OCI-LY1 (cell line): ENCODE data around the gene SLC2A3.

Experiments
- H2AFZ ChIP-seq: fragments of 200-600 bp; sonication (generic), shearing (Covaris generic); 2 replicates; pipeline ENCODE4 v1.6.0; 2014; ENCODE audit warnings: antibody characterized with exemption, mild to moderate bottlenecking, low read length
- H3F3A ChIP-seq: fragments of 200-600 bp; sonication (generic), shearing (Covaris generic); 2 replicates; pipeline ENCODE4 v1.6.0; 2014; ENCODE audit warnings: mild to moderate bottlenecking, antibody characterized with exemption, low read length, moderate library complexity; ENCODE audit not compliant: insufficient read depth
- H3K27ac ChIP-seq: fragments of 200-600 bp; sonication (generic); 2 replicates; pipeline ENCODE4 v1.5.1; 2014; ENCODE audit warnings: low read length, mixed run types, mild to moderate bottlenecking, low read depth; ENCODE audit not compliant: poor library complexity, severe bottlenecking
- H3K27me3 ChIP-seq: fragments of 200-600 bp; sonication (generic); 2 replicates; pipeline ENCODE4 v1.6.0; 2014; ENCODE audit warnings: antibody characterized with exemption, mild to moderate bottlenecking, low read length, moderate library complexity; ENCODE audit not compliant: insufficient read depth
- H3K36me3 ChIP-seq: fragments of 200-600 bp; sonication (generic); 2 replicates; pipeline ENCODE4 v1.6.1; 2014; ENCODE audit warnings: mild to moderate bottlenecking, antibody characterized with exemption, low read length, moderate library complexity, mixed read lengths; ENCODE audit not compliant: insufficient read depth
- H3K4me1 ChIP-seq: fragments of 200-600 bp; sonication (generic); 2 replicates; pipeline ENCODE4 v1.5.1; 2014; ENCODE audit warnings: mild to moderate bottlenecking, low read length, moderate library complexity; ENCODE audit not compliant: insufficient read depth, severe bottlenecking
- H3K4me2 ChIP-seq: fragments of 200-600 bp; sonication (generic), shearing (Covaris generic); 2 replicates; pipeline ENCODE4 v1.6.1; 2014; ENCODE audit warnings: low read length
- H3K4me3 ChIP-seq: fragments of 200-600 bp; sonication (generic); 2 replicates; pipeline ENCODE4 v1.5.1; 2014; ENCODE audit warnings: low read length, low read depth, mild to moderate bottlenecking, mixed read lengths; ENCODE audit not compliant: poor library complexity, severe bottlenecking
- H3K79me2 ChIP-seq: fragments of 200-600 bp; shearing (Covaris generic); 2 replicates; pipeline ENCODE4 v1.6.1; 2016; ENCODE audit warnings: mixed run types, low read length, mixed read lengths; ENCODE audit not compliant: insufficient read depth
- H3K9ac ChIP-seq: fragments of 200-600 bp; sonication (generic), shearing (Covaris generic); 2 replicates; pipeline ENCODE4 v1.6.1; 2014; ENCODE audit warnings: mild to moderate bottlenecking, low read length, mixed read lengths
- H3K9me2 ChIP-seq: fragments of 200-600 bp; sonication (generic), shearing (Covaris generic); 2 replicates; pipeline ENCODE4 v1.6.1; 2014; ENCODE audit warnings: low read depth, mild to moderate bottlenecking, low read length, mixed read lengths
- H3K9me3 ChIP-seq: fragments of 200-600 bp; shearing (Covaris generic); 2 replicates; pipeline ENCODE4 v1.6.1; 2014; ENCODE audit warnings: low read length, mixed read lengths
- H4K20me1 ChIP-seq: fragments of 200-600 bp; sonication (generic), shearing (Covaris generic); 2 replicates; pipeline ENCODE4 v1.6.0; 2016; ENCODE audit warnings: mild to moderate bottlenecking, low read length; ENCODE audit not compliant: insufficient read depth
- EZH2 ChIP-seq: fragments of 200-600 bp; sonication (generic), shearing (Covaris generic); IDR thresholded peaks from 2 replicates; pipeline ENCODE4 v1.8.0; 2017; ENCODE audit warnings: borderline replicate concordance, mixed run types, mild to moderate bottlenecking, antibody characterized with exemption, low read length, moderate library complexity, mixed read lengths
- TF ChIP-seq, protein P1 (sequence below): fragments of 200-600 bp; sonication (generic), shearing (Covaris generic); IDR thresholded peaks from 2 replicates; pipeline ENCODE4 v1.5.1; 2017; ENCODE audit warnings: mild to moderate bottlenecking, antibody characterized with exemption, low read length, moderate library complexity, mixed read lengths

The SLC2A3 gene

DNA sequence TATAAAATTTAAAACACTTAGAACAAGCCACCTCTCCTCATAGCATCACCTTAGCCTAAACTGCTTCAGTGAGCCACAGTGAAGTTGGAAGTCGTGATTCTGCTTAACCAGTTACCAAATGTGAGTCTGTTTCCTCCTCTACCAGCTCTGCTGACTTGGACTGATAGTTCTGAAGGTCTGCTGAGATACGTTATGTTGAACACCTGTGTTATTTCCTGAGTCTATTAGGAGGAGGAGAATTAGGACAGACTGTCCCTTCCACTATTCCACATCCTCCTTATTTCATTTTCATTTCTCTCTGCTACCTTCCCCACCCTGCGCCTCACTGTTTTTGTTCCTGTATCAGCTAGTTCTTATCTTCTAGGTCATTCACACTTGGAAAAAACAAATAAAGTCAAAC, 65.7 kb downstream of the SLC2A3 start:
- no peaks in the 10 kb centered on the region for H3K4me1 ChIP-seq
- H3K36me3 ChIP-seq: no peaks in the 10 kb centered on the region
- H3K9ac ChIP-seq: no peak overlapping the region
- no peaks in the 10 kb centered on the region for H3K9me3 ChIP-seq
- H2AFZ ChIP-seq: no peak overlapping the region
- no peak overlapping the region for H3K4me3 ChIP-seq
- TF ChIP-seq EZH2: no peak
- TF ChIP-seq, protein P1, sequence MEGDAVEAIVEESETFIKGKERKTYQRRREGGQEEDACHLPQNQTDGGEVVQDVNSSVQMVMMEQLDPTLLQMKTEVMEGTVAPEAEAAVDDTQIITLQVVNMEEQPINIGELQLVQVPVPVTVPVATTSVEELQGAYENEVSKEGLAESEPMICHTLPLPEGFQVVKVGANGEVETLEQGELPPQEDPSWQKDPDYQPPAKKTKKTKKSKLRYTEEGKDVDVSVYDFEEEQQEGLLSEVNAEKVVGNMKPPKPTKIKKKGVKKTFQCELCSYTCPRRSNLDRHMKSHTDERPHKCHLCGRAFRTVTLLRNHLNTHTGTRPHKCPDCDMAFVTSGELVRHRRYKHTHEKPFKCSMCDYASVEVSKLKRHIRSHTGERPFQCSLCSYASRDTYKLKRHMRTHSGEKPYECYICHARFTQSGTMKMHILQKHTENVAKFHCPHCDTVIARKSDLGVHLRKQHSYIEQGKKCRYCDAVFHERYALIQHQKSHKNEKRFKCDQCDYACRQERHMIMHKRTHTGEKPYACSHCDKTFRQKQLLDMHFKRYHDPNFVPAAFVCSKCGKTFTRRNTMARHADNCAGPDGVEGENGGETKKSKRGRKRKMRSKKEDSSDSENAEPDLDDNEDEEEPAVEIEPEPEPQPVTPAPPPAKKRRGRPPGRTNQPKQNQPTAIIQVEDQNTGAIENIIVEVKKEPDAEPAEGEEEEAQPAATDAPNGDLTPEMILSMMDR: no peak
- H3K27me3 ChIP-seq: no peaks in the 10 kb centered on the region
- H3K27ac ChIP-seq: no peak overlapping the region
- no peaks in the 10 kb centered on the region for H3F3A ChIP-seq
- no peak overlapping the region for H3K4me2 ChIP-seq
- no peaks in the 10 kb centered on the region for H3K79me2 ChIP-seq
- no peaks in the 10 kb centered on the region for H3K9me2 ChIP-seq
- H4K20me1 ChIP-seq: no peaks in the 10 kb centered on the region
